T-helper 1 cell (primary cell): ENCODE measurements around the gene FAM3B.
A peak's percentile ranks its signal among the peaks of the same experiment; 100 is the strongest.
"Not testable (repeated sequence)": the region's sequence is repeated elsewhere in the genome, so short reads cannot be mapped to it uniquely, and the experiment has no call there.

Source experiments
- DNase-seq, 5 donors: peaks; one replicate each; pipeline ENCODE4 v3.0.0-alpha.2; 2012 to 2020

Gene FAM3B

GRCh38 chr21:41350436-41351155 is 34.0 kb downstream of the FAM3B start:
- DNase-seq = no peak

- DNase-seq = no peak
Observed at GRCh38 chr21:41357546-41357945, 40.9 kb downstream of the FAM3B start.

- no peak for DNase-seq
Observed at GRCh38 chr21:41358193-41359166, 41.9 kb downstream of the FAM3B start.

- no peak for DNase-seq
Observed at GRCh38 chr21:41359286-41359685, 42.7 kb downstream of the FAM3B start.

GRCh38 chr21:41359754-41360071 is 43.1 kb downstream of the FAM3B start:
- DNase-seq = not testable (repeated sequence)

GRCh38 chr21:41360072-41360821 is 43.6 kb downstream of the FAM3B start:
- no peak for DNase-seq

- DNase-seq = no peak
Observed at GRCh38 chr21:41361053-41361785, 44.6 kb downstream of the FAM3B start.

- peak; percentile 62 to 90 (median 80) for DNase-seq
Observed at GRCh38 chr21:41361786-41362604, 45.4 kb downstream of the FAM3B start, which contains the start of gene MX2. MX2 (plus strand) TSS chr21:41362027; CDS start chr21:41376907, 14,880 bp downstream.

- no peak for DNase-seq
Observed at GRCh38 chr21:41362605-41363369, 46.2 kb downstream of the FAM3B start.

- DNase-seq = no peak
Observed at GRCh38 chr21:41363370-41364270, 47.0 kb downstream of the FAM3B start.

GRCh38 chr21:41364308-41364707 is 47.7 kb downstream of the FAM3B start:
- no peak for DNase-seq

- no peak for DNase-seq
Observed at GRCh38 chr21:41365377-41366107, 48.9 kb downstream of the FAM3B start.

GRCh38 chr21:41366522-41367151 is 50.0 kb downstream of the FAM3B start:
- DNase-seq = no peak

- DNase-seq = no peak
Observed at GRCh38 chr21:41367301-41367944, 50.8 kb downstream of the FAM3B start.

GRCh38 chr21:41367945-41368734 is 51.5 kb downstream of the FAM3B start:
- DNase-seq = no peak

GRCh38 chr21:41368735-41369104 is 52.1 kb downstream of the FAM3B start:
- no peak for DNase-seq
